CD4-positive, alpha-beta T cell treated with Interleukin-2 at 100 ng/mL for 4 hours (primary cell): Measurements from ENCODE around the gene HS3ST6.
"Not testable (repeated sequence)": the region's sequence is repeated elsewhere in the genome, so short reads cannot be mapped to it uniquely, and the experiment has no call there.

Experiments used
- DNase-seq: peaks from one replicate; pipeline ENCODE4 v3.0.0-alpha.2; 2020; ENCODE audit warnings: low spot score

HS3ST6 gene

GRCh38 chr16:1907226-1907860 lies 10.9 kb downstream of the HS3ST6 start:
- DNase-seq: no peak

- DNase-seq: no peak
Observed at GRCh38 chr16:1906846-1907165, 11.4 kb downstream of the HS3ST6 start.

- no peak for DNase-seq
Observed at GRCh38 chr16:1906055-1906845, 12.0 kb downstream of the HS3ST6 start.

- no peak for DNase-seq
Observed at GRCh38 chr16:1903845-1904840, 14.1 kb downstream of the HS3ST6 start.

- no peak for DNase-seq
Observed at GRCh38 chr16:1903220-1903574, 15.0 kb downstream of the HS3ST6 start.

- DNase-seq: no peak
Observed at GRCh38 chr16:1902547-1903219, 15.5 kb downstream of the HS3ST6 start.

GRCh38 chr16:1900452-1900774 lies 17.8 kb downstream of the HS3ST6 start:
- DNase-seq: no peak

- DNase-seq: no peak
Observed at GRCh38 chr16:1899641-1900451, 18.4 kb downstream of the HS3ST6 start.

- not testable (repeated sequence) for DNase-seq
Observed at GRCh38 chr16:1897692-1898091, 20.5 kb downstream of the HS3ST6 start.

- DNase-seq: no peak
Observed at GRCh38 chr16:1895949-1896675, 22.1 kb downstream of the HS3ST6 start.

GRCh38 chr16:1895068-1895467 lies 23.1 kb downstream of the HS3ST6 start:
- DNase-seq: no peak

GRCh38 chr16:1890708-1891050 lies 27.5 kb downstream of the HS3ST6 start:
- no peak for DNase-seq

- DNase-seq: no peak
Observed at GRCh38 chr16:1890024-1890707, 28.0 kb downstream of the HS3ST6 start.

- no peak for DNase-seq
Observed at GRCh38 chr16:1887711-1888354, 30.4 kb downstream of the HS3ST6 start.

GRCh38 chr16:1884889-1885288 lies 33.3 kb downstream of the HS3ST6 start:
- no peak for DNase-seq

- no peak for DNase-seq
Observed at GRCh38 chr16:1884155-1884760, 34.0 kb downstream of the HS3ST6 start.

GRCh38 chr16:1881172-1881571 lies 37.0 kb downstream of the HS3ST6 start:
- DNase-seq: not testable (repeated sequence)

- no peak for DNase-seq
Observed at GRCh38 chr16:1879477-1879876, 38.7 kb downstream of the HS3ST6 start.

GRCh38 chr16:1878256-1878655 lies 40.0 kb downstream of the HS3ST6 start:
- DNase-seq: no peak
